HG03558 (cell line): ENCODE data around the gene TEX54.
A peak's percentile ranks its signal among the peaks of the same experiment; 100 is the strongest.
"Not testable (repeated sequence)": the region's sequence is repeated elsewhere in the genome, so short reads cannot be mapped to it uniquely, and the experiment has no call there.

Source experiments
- ATAC-seq: cut with Tn5 transposase; IDR thresholded peaks from one replicate; pipeline ENCODE4 v1.9.1; 2021; ENCODE audit warnings: moderate number of reproducible peaks; ENCODE audit not compliant: unreplicated experiment; ENCODE audit errors: extremely low read depth

The TEX54 gene

DNA sequence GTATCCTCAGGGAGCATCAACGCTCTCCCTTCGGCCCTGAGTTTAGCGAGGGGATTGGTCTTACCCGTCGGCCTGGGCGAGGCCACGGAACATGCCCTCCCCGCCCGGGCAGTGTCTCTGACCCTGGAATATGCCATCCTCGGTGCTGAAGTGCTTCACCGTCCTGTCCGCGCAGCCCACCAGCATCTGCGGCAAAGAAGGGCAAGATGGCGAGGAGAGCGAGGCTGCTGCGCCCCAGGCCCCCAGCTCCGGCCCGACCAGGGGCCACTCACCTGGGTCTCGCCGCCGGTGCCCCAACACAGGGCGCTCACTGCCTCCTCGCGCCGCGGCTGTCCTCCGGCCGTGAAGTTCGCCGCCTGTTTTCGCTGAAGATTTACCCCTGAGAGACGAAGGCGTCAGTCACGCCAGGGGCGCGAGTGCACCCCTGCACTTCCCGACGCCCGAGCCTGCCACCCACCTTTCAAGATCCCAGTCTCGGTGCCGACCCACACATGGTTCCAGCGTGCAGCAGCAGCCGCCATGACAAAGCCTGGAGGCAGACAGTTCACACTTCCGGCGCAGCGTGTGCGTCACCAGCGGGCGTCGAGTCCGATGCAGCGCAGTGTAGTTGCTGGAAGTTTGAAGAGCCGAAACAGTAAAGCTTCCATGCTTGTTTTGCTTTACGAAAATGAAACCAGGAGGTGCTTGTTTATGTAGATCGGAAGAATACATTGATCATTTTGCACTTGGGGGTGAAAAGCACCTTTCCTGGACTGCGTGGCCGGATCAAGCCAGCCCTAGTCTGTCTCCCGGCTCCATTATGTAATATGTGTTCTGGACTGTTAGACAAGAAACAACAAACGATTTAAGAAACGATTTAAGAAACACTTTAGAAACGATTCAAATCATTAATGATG lies 6.7 kb upstream of the TEX54 start, which contains the start of gene WDR74:
Gene WDR74, minus strand, starts transcription at position 541 of the 896 bp plus-strand sequence. Its CDS starts 20 bp downstream, at position 521.
- ATAC-seq: no peak

DNA sequence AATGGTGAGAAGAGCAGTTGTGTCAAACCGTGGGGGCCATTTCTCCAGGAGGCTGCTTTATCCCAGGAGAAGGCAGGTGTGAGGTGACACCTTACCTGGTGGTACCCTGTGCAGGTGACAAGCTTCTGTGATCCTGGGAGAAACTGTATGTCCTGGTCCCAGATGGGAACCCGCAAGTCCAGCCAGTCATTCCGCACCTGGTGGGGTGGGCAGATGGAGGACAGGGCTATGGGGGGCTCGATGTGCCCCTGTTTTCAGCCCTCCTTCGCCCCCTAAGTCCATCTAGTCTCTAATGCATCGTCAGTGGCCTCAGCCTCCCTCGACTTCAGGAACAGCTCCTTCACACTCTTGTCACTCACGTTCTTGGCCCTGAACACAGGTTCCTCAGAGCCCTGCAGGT lies 2.7 kb upstream of the TEX54 start:
- ATAC-seq: no peak

DNA sequence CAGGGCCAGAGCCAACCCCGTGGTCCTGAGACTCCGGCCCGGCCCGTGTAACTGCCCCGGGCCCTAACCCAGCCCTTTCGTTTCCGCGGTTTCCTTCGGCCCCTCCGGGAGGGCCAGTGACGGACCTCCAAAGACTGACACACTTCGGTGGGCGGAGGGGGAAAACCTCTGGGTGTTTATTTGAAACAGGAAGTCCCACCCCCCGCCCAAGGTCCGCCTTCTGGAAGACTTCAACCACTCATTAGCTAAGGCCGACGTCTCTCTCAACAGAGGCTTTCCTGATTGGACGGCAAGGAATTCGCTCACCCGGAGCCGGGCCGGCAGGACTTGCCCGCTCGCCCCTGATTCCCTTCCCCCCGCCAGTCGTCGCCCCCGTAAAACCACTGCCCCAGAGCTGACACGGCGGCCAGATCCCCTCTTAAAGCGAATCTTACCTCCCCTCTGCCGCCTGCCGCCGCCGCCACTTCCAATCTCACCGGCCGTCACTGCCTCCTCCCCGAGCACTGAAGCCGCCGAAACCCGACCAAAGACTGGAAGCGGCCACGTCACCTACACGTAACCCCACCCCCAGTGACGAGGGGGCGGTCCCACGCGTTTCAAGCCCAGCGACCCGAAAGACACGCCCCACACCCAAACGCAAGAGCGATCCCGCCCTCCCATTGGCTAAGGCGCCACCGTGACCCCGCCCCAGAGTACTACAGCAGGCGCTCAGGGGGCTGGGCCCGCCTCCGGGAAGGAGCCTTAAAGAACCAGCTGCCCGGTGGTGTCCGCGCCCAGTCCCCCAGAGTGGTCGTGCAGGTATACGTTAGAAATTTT lies 913 bp downstream of the TEX54 start, which contains the start of gene STX5:
Gene STX5, minus strand, starts transcription at position 532 of the 816 bp plus-strand sequence. CDS start 808 bp downstream, outside the sequence.
- peak; percentile 42 for ATAC-seq

DNA sequence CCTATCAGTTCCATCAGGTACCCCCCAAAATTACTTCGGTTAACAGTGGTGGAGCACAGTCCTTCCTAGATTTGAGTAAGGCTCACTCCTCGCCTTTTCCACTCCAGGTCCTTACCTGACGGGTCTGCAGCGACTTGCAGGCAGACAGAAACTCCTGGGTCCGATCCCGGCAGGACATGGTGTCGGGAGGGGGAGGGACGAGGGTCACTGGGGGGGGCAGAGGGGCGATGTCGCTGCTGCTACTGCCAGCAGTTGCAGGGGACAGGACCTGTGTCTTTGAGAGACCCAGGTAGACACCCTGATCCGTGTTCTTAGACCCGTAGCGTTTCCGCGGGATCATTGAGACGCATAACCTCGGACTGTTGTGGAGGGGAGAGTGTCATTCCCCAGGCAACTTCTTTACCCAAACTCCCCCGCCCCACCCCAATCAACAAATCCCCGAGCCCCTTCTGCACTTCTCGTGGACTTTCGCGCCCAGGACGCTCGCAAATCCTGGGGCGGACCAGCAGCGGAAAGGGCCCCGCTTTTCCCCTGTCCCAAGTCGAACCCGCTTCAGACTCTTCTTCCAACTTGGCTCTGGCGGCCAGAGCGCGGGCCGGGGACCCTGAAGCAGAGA lies 1.6 kb downstream of the TEX54 start:
- no peak for ATAC-seq

DNA sequence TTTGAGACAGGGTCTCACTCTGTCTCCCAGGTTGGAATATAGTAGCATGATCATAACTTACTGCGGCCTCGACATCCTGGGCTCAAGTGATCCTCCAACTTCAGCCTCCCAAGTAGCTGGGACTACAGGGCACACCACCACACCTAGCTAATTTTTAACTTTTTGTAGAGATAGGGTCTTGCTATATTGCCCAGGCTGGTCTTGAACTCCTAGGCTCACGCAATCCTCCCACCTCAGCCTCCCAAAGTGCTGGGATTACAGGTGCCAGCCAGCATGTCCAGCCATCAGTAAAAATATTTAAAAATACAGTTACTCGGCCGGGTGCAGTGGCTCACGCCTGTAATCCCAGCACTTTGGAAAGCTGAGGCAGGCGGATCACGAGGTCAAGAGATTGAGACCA lies 4.5 kb downstream of the TEX54 start:
- not testable (repeated sequence) for ATAC-seq

DNA sequence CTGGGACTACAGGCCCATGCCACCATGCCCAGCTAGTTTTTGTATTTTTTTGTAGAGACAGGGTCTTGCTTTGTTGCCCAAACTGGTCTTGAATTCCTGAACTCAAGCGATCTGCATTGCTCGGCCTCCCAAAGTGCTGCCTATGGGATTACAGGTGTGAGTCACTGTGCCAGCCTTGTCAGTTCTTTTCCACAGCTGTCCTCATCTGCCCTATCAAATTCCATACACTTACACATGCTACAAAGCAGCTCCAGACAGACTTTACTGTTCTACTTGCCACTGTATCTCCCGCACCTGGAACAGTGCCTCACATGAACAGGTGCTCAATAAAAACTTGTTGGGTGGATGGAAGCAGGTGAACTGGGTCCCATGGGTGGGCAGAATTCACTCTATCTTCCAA lies 9.0 kb downstream of the TEX54 start:
- ATAC-seq: no peak

DNA sequence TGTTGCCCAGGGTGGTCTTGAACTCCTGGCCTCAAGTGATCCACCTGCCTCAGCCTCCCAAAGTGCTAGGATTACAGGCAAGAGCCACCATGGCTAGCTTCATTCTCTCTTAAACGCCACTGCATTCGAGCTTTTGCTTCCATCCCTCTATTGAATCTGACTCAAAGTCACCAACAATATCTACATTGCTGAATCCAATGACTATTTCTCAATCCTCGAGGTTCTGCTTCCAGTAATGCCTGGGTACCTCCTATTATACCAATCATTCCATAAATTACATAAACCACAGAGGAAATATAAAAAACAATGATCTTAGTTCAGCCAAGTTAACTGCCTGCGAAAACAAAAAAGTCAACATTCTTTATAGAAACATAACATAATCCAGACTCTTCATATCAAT lies 15.5 kb downstream of the TEX54 start:
- no peak for ATAC-seq

DNA sequence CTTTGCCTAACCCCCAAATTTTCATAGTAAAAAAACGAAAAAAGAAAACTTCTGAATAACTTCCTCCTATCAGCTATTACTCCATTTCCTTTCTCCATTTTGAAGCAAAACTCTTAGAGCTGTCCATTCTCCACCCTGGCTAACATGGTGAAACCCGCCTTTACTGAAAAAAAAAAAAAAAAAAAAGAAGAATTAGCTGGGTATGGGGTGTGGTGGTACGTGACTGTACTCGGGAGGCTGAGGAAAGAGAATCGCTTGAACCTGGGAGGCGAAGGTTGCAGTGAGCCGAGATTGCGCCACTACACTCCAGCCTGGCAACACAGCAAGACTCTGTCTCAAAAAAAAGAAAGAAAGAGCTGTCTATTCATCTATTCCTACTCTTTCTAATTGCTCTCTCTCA lies 16.1 kb downstream of the TEX54 start:
- ATAC-seq: no peak

DNA sequence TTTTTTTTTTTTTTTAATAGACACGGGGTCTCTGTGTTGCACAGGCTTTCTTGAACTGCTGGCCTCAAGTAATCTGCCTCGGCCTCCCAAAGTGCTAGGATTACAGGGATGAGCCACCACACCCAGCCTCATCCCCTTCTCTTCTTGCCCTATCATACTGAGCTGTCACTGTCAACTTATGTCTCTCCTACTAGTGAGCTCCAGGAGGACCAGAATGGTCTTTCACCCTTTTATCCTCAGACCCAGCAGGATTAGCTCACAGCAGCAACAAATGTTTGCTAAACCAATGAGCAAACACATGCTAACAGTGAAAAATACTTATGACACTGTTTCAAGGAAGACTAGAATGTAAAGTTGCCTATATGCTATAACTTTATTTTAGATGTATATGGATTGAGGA lies 21.0 kb downstream of the TEX54 start:
- ATAC-seq: no peak

DNA sequence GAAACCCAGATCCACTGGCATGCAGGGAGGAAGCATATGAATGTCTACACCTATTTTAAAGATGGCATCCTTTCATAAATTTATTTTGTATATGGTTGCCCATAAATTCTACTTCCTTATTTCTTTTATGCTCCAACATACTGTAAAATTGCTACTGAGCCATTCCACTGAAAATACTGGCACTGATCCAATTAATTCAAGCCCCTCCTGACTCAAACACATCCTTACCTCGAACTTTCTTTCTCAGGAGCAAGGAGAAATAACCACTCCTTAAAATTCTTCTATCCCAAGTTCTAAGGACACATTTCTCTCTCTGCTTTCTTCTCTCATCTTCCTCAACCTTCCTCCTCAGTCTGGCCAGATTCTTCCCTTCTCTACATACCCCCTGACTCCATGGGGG lies 21.9 kb downstream of the TEX54 start:
- ATAC-seq: no peak

DNA sequence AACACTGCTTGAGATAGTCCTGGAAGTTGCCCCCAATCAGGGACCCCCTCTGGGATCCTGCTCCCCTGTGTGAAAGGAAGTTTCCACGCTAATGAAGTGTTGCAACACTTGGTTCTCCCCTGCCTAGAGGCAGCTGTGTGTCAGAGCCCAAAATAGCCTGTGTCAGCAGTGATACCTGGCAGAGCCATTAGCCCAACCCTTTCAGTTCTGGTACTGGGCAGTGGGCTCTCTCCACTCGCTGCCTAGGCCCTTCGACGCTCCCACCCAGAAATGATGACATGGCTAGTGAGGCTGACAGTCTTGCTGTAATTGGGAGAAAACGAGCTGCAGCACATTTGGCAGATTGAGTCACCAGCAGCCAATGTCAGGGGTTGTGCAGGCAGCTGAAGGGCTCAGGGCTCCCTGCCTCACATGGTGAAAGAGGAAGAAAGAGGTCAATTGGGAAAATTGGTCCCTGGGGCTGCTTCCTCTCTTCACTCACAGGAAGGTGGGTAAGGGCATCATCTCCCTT lies 26.0 kb downstream of the TEX54 start:
- no peak for ATAC-seq

DNA sequence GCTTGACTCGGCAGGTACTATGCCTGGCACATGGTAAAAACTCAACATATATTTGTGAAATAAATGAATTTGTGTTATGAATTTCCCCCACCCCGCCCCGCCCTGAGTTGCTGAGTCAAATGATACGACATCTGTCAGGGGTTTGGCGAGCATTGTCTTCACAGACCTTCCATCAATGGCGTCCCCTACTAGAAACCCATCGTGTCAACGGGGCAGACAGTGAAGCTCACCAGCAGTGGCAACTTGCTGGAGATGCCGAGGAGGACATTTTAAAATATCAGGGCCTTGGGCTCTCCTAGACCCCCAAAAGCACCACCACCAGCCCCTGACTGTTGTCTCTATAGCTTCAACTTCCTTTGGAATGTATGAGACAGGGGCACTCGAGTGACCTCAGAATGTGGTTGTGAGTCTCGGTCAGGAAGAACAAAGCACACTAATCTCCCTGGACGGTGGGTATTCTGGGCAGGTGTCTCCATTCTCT lies 26.6 kb downstream of the TEX54 start:
- no peak for ATAC-seq

DNA sequence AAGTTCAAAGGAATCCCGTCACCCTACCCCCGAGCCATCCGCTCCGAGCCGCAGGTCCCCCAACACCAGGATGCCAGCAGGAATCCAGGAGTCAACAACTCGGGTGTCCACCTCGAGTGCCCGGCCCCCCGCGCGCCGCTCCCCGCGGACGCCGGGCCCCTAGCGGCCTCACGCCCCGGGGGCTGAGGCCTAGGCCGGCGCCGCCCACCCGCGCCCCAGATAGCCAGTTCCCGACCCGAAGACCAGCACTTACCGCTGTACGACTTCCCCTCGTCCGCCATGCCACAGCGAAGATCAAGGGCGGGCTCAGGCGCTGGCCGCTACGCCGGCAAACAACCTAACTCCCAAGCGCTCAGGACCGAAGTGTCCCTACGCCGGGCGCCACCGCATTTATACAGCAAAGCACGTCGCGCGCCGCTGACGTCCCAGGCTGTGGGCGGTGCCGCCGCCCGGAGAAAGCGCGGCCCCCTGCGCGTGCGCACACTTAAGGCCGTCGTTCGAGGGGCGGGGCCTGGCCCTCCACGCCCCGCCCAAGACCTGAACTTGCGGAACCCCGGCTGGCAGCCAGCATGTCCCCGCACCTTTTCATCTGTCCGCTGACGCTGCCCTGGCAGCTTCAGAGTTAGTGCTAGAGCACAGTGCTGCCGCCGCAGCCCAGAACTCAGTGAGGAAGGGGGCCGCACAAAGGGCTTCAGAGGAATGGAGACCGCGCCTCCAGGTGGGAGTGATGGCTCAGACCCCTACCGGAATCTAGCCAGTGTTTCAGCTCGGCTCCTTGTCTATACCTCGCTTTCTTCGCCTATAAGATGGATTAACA lies 27.4 kb downstream of the TEX54 start, which contains the start of gene NXF1:
Gene NXF1, minus strand, starts transcription at position 365 of the 817 bp plus-strand sequence. Its CDS starts 84 bp downstream, at position 281.
- peak; percentile 69 for ATAC-seq

DNA sequence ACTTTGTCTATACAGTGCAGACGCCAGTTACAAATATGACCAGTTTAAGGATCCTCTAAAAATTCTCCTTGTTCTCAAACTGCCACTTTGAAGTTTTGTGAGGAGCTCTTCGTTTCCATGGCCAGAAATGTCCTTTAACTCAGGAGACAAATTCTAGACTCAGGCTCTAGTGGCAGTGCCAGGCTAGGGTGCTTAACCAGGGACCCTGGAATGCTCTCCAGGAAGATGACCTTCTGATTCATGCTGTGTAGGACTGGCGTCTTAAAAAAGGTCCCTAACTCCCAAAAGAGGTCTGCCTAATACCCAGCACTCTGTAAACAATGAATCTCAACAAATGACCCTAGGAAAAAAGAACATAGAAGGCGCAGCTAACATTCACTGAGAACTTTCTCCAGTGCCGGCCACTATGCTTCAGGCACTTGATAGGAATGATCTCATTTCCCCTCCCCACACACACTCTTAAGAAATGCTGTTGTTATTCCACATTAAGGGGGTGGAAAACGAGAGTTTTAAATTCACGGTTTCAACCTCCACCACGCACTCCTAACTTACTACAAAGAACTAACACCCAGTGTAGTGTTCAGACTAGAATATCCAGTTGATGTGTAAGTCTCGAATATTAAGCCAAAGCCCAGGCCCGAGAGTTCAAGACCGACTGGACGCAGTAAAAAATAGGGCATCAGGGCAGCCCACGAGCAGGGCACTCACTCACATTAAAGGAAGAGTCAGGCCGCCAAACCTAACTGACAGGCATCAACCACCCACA lies 28.1 kb downstream of the TEX54 start:
- no peak for ATAC-seq

DNA sequence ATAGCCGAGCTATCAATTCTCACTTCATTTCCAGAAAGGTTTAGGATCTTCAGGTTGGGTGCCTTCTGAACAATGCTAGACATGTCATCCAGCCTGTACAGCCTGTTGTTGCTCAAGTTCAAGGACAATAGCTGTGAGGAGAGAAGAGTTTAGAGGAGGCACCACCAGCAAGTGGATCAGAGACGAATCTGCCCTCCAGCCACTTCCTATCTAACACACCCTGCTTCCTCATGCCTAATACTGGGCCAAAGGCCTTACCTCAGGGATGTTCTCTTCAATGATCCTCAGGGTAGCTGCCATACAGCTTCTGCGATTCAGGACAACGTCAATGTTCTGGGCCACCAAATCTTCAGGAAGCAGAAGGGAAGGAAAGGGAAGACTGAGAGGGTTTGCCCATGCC lies 31.6 kb downstream of the TEX54 start:
- ATAC-seq: no peak

DNA sequence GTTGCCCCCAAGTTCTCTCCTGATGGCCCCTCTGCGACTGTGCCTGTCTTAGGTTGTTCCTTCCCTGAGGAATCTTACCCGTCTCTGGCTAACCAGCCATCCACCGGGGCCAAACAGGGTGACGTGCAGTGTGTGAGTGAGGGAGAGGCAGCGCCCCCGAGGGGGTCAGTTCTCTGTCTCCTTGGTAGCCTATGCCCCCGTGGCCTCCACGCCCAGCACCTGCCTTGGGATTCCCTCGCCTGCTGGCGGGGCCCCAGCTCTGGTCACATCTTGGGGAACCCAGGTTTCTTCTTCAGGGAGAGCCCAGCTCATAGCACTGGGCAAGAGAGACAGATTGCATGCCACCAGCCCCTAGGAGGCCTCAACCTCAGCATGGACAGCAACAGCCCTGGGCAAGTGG lies 33.2 kb downstream of the TEX54 start:
- ATAC-seq: no peak

DNA sequence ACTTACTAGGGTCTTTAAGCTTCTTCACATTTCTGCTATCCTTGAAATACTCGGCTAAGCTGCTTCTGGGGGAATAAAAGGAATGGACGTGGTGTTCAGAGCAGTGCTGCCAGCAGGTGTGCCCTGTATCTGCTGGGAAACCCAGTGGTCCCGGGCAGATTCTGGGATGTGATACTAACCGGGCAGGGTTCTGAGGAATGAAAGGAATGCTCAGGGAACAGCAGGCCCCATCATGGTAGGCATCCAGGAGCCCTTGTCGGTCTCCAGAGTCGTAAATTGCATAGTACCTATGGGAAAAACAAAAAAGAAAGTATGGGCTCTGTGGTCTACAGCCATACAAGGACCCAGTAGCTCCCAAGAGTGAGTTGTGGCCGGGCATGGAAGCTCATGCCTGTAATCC lies 36.4 kb downstream of the TEX54 start:
- no peak for ATAC-seq

DNA sequence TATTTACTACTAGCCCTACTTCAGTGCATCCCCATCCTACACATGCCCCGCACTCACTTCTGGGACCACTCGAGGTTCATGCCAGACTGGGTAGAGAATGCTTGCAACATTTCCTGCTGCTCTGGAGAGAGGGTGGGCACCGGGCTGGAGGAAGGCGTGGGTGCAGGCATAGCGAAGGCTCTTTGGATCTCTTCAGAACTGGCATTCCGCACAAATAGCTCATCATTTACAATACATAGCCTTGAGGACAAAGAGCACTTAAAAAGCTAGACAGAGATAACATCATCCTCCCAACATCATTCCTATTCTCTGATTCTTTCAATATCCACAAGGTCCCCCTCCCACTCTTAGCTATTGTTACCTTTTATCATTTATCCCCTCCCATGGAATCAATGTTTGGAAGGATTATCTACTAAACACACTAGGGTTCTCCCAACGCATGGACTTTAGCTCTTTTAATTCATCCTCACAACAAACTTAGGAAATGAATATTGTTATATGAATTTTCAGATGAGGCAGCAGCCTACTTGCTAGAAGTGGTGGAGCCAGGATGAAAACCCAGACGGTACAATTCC lies 38.4 kb downstream of the TEX54 start:
- no peak for ATAC-seq
